ENCODE data around the gene PRAC1. TPM values are rescaled to one million over a fixed set of nuclear protein-coding genes. Genes with fewer than 3 reads are reported as not detected.

PRAC1 gene
- total RNA-seq, 3 donors from 2014 or later = 32.2 to 180 (median 137) TPM

GRCh38 chr17:48723423-48724250, 1.3 kb upstream of the PRAC1 start:
- Histone ChIP-seq H3K9me3 (no peaks in the 10 kb centered on the region), H3K4me3 (no peak overlapping the region), H3K4me1 (ENCODE audit: low read depth) (peaks cover 20% of the 10 kb centered on the region), H3K36me3 (ENCODE audit: low read depth) (no peaks in the 10 kb centered on the region)
- no peak for TF ChIP-seq CTCF (IDR thresholded peaks at IDR 0.05)
- intact Hi-C loops (cut with DNase I, micrococcal nuclease) = loop anchor here (5.0 kb wide), 2 partner anchors 69 to 79 kb away; no protein-coding TSS in a partner anchor
- ATAC-seq (peak; percentile 8), DNase-seq (peak; percentile 72 to 76 (median 76))

- intact Hi-C loops (cut with DNase I, micrococcal nuclease) = loop anchor here (5.0 kb wide), 2 partner anchors 69 to 79 kb away; no protein-coding TSS in a partner anchor
- peak; percentile 29 for ATAC-seq
- H3K4me3 ChIP-seq = peak within 1 kb of the TSS; percentile 48
Observed at GRCh38 chr17:48722915-48723422, 651 bp upstream of the PRAC1 start, which contains the start of gene PRAC2. PRAC2 (plus strand) TSS chr17:48723185; CDS start chr17:48724411, 1,226 bp downstream.

GRCh38 chr17:48721009-48721402, 1.3 kb downstream of the PRAC1 start:
- ATAC-seq (no peak), DNase-seq (peak in 2 of 3 donors; percentile 44 to 56)
- Histone ChIP-seq H3K4me1 (ENCODE audit: low read depth) (peaks cover 18% of the 10 kb centered on the region), H3K36me3 (ENCODE audit: low read depth) (no peaks in the 10 kb centered on the region), H3K4me3 (no peak overlapping the region), H3K9me3 (no peaks in the 10 kb centered on the region)
- no peak for TF ChIP-seq CTCF (IDR thresholded peaks at IDR 0.05)
- intact Hi-C loops (cut with DNase I, micrococcal nuclease) = loop anchor here (5.0 kb wide), 2 partner anchors 71 to 81 kb away; no protein-coding TSS in a partner anchor

More at GRCh38 chr17:48722915-48723422, 651 bp upstream of the PRAC1 start, which contains the start of gene PRAC2:
- peaks cover 17% of the 10 kb centered on the region for H3K4me1 ChIP-seq (ENCODE audit: low read depth)
- no peaks in the 10 kb centered on the region for H3K9me3 ChIP-seq
- no peak for TF ChIP-seq CTCF (IDR thresholded peaks at IDR 0.05)
- H3K36me3 ChIP-seq (ENCODE audit: low read depth) = no peaks in the 10 kb centered on the region
- DNase-seq = peak; percentile 70 to 74 (median 73)

- no peak overlapping the region for H3K4me3 ChIP-seq
- intact Hi-C loops (cut with DNase I, micrococcal nuclease) = loop anchor here (5.0 kb wide), 2 partner anchors 72 to 82 kb away; no protein-coding TSS in a partner anchor
- no peaks in the 10 kb centered on the region for H3K9me3 ChIP-seq
- no peak for TF ChIP-seq CTCF (IDR thresholded peaks at IDR 0.05)
- no peaks in the 10 kb centered on the region for H3K36me3 ChIP-seq (ENCODE audit: low read depth)
- peak in 1 of 3 donors; percentile 45 for DNase-seq
- peak; percentile 6 for ATAC-seq
- peaks cover 22% of the 10 kb centered on the region for H3K4me1 ChIP-seq (ENCODE audit: low read depth)
Observed at GRCh38 chr17:48720266-48721008, 1.9 kb downstream of the PRAC1 start.

- no peaks in the 10 kb centered on the region for H3K9me3 ChIP-seq
- H3K4me1 ChIP-seq (ENCODE audit: low read depth) = peaks cover 15% of the 10 kb centered on the region
- H3K36me3 ChIP-seq (ENCODE audit: low read depth) = no peaks in the 10 kb centered on the region
- DNase-seq = peak; percentile 57 to 64 (median 61)
- no peak for TF ChIP-seq CTCF (IDR thresholded peaks at IDR 0.05)
- intact Hi-C loops (cut with DNase I, micrococcal nuclease) = loop anchor here (5.0 kb wide), 2 partner anchors 73 to 83 kb away; no protein-coding TSS in a partner anchor
- peak; percentile 2 for ATAC-seq
- peak overlapping the region; percentile 17 for H3K4me3 ChIP-seq
Observed at GRCh38 chr17:48719642-48720265, 2.6 kb downstream of the PRAC1 start.

All from mucosa of descending colon (tissue), 3 donors.